ENCODE results near the gene PTPRM.

Gene PTPRM

DNA sequence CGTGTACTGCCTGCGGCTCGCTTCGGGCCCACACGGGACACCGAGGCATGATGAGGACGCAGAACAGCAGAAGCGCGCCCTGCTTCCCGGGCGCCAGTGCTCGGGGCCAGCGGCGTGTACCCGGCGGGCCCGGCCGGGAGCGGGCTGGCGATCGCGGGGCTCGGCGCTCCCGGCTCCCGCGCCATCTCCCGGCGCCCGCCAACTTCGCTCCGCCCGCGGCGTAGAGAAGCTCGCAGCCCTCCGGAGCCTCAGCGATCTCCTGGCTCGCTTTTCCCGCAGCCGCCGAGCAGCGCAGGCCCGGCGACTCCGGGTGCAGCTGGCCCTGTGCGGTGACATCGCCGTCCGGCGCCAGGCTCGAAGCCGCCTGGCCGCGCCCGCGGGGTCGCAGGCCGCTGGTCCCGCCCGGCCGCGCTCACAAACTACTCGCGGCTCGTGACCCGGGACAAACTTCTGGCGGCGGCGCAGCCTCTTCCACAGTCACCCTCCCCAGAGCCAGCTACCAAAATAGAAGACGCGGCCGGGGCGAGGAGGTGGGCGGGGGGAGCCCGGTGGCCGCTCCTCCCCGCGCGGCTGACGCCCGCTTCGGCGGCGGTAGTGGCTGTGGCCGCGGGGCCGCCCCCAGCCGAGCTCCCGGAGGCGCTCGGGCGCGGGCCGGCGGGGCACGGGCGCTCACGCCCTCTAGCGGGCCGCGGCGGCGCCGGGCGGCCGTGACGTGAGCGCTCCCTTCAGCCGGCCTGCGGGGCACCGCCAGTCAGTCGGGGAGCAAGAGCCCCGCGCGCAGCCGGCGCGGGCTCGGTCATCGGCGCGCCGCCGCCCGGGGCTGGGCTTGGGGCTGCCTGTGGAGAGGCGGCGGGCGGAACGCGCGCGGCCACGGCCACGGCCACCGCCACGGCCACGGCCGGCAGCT lies at the start of gene PTPRM:
TSS of gene PTPRM (plus strand) at position 750 of the 907 bp plus-strand sequence. CDS start 503 bp downstream, outside the sequence.
- no peak for DNase-seq (ENCODE audit: low read depth)

DNA sequence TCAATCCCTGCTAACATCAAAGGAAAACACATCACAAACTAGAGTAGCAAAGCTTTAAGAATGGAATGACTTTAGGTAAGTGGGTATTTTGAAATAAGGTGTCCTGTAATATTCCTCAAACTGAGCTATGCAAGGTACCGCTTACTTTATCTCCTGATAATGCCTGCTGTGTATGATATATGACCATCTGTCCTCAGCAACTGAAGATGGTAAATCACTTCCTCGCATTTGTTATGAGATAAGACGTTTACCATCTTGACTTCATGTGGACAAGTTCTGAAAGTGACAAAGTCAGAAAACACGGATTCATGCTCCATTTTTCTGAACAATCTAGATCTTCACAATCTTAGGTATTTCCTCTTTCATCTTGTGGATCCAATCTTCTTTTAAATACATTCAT lies 49.3 kb upstream of the PTPRM start:
- no peak for DNase-seq (ENCODE audit: low read depth)

DNA sequence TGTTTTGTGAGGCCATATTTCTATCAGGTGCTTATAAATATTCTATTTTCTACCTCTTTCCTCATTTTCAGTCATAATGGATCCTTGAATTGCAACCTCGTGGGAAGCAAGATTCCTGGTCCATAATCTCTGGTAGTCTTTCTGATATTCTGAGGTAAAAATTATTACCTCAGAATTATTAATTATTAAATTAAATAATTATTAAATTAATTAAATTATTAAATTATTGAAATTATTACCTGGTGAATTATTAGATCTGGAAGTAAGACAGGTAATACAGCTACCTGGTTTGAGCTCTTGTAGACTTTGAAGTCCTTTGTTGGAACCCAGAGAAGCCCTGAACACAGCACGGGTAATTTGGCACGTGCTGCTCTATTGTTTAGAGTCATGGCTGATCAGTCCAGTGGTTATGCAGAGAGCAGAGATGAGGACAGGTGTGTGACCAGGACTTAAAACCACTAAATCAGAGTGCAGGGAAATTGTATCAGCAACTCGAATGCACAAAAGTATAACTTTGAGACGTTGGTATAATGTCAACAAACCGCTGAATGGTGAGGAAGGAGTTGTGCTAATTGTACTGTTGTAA lies 46.8 kb upstream of the PTPRM start:
- DNase-seq (ENCODE audit: low read depth), result no peak

DNA sequence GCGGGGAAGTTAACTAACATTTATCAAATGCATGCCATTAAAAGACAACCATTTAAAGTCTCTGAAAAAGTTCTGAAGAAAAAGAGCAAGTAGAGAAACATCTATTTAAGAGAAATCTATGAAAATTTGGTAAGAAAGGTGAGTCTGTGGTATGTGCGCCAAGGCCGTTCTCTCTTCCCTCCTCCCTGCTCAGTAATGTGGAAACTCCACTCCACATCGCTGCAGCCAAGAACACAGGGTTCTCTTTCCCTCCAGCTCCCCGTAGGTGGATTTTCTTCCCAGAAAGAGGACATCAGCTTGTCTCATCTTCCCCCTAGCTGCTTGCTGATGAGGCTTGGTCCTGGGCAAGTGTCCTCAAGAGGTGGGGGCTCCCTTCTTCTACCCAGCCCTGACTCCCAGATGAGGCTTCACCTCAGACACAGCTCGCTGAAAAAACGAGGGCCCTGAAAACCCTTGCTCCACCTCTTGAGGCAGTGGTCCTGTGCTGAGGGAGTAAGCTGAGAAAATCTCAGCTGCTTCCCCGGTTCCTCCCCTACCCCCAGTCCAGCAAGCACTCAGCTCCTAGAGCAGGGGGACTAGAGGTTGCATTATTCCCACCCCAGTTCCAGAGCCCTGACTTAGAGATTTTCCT lies 45.8 kb upstream of the PTPRM start:
- no peak for DNase-seq (ENCODE audit: low read depth)

DNA sequence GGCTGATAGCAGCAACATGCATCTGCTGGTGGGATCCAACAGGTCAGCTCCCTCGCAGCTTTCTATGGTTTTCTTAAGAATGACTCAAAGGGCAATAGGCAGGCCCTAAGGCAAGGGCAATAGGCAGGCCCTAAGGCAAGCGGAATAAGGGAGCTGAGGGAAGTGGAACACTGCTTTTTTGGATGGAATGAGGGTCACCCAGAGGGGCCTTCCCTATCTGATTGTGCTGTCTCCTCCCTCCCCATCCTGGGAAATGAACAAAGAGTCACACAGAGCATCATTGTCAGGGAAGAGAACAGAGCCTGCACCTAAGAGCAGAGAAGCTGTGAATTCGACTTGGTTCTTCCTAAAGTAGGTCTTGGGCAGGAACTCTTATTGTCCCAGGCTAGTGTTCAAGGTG lies 43.3 kb upstream of the PTPRM start:
- DNase-seq (ENCODE audit: low read depth), result no peak

DNA sequence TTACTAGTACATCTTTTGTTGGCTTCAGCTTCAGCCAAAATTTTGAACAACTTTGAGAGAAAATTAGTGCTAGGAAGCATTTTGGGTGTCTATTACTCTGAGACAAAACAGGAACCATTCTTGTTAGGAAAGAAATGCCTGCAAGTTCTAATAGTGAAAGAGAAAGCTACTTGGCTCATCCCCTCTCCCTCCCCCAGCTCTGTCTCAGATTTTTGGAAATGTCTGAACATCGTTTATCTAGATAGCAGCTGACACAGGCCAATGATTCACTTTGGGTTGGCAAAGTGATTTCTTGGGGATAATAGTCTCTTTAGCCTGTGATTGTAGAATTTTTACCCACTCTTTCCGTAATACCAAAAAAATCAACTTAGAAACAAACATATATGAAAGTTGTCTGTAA lies 42.3 kb upstream of the PTPRM start:
- no peak for DNase-seq (ENCODE audit: low read depth)

DNA sequence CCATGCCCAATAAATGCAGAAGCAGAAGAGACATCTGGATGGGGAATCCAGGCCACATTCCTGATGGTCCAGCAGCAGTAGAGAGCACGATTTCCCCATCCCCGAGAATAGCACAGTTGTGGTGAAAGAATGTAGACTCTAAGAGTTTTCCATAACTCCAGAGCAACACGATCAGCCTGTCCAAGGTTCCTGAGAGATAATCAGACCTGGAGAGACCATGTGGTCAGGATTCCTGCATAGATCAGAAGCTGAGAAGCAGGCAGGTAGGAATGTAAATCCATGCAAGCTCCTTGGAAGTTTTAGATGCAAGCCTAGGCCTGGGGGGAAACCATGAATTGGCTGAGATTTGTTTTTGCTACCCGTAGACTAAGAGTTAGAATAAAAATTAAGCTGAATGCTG lies 34.2 kb upstream of the PTPRM start:
- no peak for DNase-seq (ENCODE audit: low read depth)

DNA sequence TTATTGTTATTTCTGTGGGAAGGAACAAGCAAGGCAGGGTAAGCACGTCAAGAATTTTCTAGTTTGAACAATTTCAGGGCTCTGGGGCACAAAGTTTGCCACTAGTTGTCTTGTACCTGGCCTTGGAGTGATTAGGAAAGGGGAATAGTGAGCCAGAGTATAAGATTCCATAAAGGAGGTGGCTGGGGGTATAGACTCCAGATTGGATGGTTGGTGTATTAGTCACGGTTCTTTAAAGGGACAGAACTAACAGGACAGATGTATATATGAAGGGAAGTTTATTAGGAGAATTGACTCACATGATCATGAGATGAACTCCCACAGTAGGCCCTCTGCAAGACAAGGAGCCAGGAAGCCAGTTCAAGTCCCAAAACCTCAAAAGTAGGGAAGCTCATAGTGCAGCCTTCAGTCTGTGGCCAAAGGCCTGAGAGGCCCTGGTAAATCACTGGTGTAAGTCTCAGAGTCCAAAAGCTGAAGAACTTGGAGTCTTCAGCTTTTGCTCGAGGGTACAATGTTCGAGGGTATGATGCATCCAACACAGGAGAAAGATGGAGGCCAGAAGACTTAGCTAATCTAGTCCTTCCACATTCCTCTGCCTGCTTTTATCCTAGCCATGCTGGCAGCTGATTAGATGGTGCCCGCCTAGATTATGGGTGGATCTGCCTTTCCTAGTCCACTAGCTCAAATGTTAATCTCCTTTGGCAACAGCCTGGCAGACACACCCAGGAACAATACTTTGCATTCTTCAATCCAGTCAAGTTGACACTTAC lies 31.5 kb upstream of the PTPRM start:
- DNase-seq (ENCODE audit: low read depth), result no peak

DNA sequence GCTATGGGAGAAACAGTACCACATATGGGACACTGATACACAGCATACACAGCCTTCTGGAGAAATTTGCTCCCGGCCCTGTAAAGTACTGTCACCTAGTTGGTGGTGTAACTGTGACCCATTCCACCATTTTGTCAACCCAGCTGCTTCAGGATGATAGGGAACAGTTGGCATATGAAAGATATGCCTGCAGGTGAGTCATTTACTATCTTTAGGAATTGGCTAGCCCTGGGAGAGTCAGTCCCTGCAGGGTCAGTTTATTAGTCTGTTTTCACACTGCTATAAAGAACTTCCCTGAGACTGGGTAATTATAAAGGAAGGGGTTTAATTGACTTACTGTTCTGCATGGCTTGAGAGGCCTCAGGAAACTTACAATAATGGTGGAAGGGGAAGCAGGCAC lies 30.0 kb upstream of the PTPRM start:
- DNase-seq (ENCODE audit: low read depth), result no peak

DNA sequence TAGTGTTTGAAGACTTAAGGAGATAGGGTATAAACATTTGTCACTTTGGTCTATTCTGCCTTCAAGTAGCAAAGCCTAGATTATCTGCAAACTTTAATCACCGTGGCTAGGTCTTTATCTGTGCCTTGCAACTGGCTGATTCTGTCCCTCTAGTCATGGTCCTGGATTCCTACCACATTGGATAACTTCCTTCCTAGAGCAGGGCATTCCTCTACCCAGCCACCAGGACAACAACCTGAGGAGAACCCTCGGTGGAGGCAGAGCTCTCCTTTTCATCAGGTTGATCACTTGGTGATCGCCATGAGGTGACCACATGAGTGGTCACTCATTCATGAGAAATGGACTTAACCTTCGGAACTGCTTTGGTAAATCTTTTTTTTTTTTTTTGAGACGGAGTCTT lies 25.3 kb upstream of the PTPRM start:
- DNase-seq (ENCODE audit: low read depth), result no peak

DNA sequence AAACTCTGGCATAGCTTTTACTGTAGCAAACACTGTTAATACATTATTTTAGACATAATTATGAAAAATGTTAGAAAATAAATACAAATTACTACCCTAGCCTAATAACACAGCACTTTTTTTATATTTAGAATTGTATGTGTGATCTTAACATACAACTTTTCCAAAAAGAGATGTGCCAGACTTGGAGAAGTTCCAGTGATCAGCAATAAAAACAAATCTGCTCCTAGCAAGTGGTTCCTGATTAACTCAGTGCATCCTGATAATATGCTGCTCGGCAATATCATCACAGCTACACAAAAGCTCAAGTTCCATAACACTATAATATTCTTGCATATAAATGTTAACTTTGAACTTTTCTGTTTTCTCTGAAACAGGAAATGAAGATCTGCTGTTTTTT lies 22.4 kb upstream of the PTPRM start:
- no peak for DNase-seq (ENCODE audit: low read depth)

DNA sequence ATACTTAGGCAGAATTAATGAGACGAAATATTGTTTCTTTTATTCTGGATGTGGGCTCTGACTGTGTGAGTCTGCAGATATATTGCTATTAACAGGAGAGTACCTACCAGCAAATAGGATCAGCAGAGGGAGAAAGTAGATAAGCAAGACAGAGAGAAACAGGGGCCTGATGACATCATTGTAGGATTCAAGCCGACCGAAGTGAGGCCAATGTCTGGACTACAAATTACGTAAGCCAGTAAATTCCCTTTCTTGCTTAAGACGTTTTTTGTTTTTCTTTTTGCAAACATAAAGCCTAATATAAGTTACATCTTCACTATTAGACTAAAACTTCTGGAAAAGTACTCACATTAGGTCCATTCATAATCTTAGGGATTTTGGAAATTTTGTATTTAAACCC lies 21.4 kb upstream of the PTPRM start:
- DNase-seq (ENCODE audit: low read depth), result no peak

DNA sequence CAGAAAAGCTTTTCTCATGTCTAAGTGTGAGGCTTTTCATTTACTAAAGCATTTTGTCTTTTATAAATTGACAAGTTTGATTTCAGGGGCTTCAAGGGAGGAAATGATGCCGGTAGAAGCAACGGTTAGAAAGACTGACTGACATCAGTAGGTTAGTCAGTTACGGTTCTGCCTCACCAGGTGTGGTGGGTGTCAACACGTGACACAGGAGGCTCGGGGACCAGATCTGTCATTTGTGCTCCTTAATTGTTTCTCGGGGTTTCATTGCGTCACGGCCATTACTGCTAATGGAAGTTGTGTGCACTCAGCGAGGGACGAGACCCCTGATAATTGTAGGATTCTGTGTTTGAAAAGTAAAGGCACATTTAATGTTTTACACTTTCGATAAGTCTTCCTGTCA lies 18.9 kb upstream of the PTPRM start:
- no peak for DNase-seq (ENCODE audit: low read depth)

DNA sequence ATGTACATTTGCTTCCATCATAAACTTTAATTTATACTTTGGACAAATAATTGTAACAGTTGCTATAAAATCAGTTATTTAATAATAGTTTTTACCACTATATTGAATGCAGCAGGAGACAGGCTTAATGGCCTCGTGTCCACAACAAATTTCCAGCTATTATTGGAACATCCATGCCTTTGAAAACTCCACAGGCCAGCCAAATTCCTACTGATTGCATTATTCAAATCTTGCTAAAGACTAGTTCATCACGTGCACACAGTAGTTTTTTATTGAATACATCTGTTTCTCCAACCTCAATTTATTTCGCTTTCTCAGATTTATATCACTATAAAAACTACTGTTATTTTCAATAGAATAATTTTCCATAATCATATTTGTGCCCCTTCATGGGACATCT lies 18.4 kb upstream of the PTPRM start:
- no peak for DNase-seq (ENCODE audit: low read depth)

DNA sequence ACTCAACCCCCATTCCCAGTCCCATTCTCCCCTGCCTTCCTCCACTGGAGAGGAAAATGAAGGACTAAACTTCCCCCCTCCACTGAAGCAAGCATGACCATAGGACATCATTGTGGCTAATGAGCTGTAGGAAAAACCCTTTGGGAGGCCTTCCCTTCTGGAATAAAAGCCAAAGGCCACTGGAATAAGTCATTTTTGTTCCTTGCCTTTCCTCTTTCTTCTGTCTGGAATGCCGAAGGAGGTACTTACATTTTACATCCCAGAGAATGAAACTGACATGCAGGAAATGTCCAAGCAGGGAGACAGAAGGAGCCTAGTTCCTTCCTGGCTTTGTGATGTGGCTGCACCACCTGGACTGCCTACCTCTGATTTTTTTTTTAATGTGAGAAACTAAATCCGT lies 9.1 kb upstream of the PTPRM start:
- no peak for DNase-seq (ENCODE audit: low read depth)

DNA sequence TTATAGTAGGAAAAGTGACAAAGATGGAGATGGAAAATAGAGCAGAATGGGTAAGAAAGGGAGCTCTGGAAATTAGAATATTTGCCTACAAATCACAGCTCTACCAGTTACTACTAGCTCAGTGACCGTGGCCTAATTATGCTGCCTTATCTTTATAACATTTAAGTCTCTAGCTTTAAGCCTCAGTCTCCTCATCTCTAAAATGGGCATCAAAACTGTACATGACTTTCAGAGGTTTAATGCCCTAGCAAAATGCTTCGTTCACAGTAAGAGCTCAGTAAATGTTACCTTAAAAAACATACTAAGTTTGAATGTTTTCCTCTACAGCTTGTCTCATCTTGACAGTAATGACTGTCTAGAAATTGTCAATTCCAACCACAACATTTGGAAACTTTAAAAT lies 8.3 kb upstream of the PTPRM start:
- DNase-seq (ENCODE audit: low read depth), result no peak

DNA sequence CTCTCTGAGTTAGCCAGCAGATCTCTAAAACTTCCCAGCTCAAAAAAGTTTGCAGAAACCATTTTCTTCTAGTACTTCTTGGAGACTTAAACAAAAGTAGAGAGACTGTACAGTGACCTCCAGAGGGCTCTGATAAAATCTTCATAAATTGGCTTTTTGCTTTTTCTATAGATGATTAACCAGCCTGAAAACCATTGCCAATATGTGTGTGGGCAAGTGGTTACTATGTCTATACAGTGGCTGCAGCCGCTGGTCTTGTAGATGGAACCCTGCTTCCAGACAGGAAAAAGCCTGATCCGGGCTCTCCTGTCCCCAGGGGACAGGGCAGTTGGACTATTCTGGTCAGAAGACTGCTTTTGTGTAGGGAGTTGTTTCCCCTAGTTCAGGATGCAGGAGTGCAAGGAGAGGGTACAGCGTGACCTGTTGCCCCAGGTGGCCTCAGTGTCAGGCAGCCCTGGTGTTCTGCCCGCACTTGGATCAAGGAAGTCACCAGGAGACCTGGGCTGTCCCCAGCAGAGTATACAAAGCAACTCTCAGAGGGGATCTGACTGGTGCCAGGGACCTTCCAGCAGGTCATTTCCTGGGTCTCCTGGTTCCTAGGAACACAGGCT lies 7.3 kb upstream of the PTPRM start:
- no peak for DNase-seq (ENCODE audit: low read depth)

DNA sequence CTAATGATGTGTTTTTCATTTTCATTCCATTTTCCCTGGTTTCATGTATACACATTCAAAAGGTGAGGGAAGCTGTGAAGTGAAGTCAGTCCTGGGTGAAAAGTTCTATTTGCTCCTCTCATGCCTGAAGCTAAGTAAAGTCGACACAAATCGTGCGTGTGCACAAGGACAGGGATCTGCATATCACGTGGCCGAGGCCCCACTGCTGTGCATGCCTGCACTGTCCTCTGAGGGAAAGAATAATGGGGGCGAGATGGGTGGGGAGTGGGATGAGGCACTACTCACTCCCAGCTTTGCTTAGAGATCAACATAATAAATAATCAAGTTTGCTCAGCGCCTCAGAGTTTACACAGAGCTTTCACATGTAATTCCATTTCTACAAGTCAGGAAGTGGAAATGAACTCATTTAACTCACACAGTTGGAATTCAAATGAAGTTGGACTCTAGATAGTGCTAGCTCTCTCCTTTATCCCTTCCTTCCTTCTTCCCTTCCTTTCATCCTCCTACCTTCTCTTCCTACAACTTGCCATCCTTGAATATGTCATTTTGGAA lies 5.1 kb upstream of the PTPRM start:
- DNase-seq (ENCODE audit: low read depth), result no peak

DNA sequence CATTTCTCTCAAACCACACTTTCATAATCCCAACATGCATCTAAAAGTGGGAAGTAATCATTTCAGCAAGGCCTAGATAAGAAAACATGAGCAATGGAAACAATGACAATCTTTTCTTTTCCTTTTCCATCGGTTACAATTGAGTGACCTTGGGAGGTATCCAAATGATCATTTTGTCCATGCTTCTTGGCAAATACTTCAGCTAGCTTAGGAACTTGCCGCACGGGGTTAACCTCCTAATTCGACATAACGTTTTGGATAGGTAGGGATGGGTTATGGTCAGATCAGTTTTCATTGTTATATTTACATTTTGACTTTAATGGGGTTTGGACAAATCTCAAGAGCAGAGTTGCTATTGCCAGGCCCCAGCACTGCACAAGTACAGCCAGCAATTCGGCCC lies 4.6 kb upstream of the PTPRM start:
- no peak for DNase-seq (ENCODE audit: low read depth)

DNA sequence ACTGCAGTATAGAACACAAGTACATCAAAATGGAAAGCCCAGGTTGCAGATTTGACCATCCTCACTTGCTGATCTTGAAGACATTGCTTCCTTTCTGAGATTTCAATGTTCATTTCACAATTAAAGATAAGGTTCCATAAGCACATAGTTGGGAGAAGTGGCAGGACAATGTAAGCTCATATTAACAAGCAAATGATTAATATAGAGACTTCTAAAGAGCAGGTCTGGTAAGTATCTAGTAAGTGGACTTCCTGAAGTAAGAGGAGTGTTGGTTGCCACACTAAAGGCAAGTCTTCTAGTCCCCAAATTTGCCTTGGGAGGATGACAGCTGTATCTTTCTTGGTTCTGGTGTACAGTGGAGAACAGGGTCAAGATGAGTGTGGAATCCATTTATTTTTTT lies 1.4 kb upstream of the PTPRM start:
- no peak for DNase-seq (ENCODE audit: low read depth)

DNA sequence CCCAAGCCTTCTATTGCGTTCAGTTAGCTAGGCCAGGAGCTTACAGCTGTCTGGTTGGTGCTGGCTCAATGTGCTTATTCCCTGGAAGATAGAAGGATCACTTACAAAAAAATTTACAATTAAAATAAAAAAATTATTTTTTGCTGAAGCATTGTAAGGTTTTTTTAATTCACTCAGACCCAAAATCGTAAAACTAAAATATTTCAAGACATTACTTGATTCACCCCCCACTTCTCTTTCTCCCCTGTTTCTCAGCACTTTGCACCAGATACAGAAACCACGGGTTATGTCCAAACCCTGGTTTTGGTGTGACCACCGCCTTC lies 911 bp upstream of the PTPRM start:
- DNase-seq (ENCODE audit: low read depth), result no peak

All from stimulated activated CD8-positive, alpha-beta memory T cell treated with anti-CD3 and anti-CD28 coated beads, Interleukin-7, amount 100 ng/mL, for 24 hours (primary cell).